ENCODE results near the gene ZNF57. TPM values are rescaled to one million over a fixed set of nuclear protein-coding genes. Genes with fewer than 3 reads are reported as not detected.
A peak's percentile ranks its signal among the peaks of the same experiment; 100 is the strongest.

Gene ZNF57
- total and polyA plus RNA-seq, 2 of the 13 experiments (the other 11 are each of a cell fraction or from before 2014, with no cell fraction given): 6.6 to 17.5 TPM

GRCh38 chr19:2867025-2867991 is 33.4 kb upstream of the ZNF57 start, which contains the start of gene ZNF556 (continued):
- no peak for TF ChIP-seq RORA (CRISPR knock-in tag; IDR thresholded peaks at IDR 0.05)
- no peak for TF ChIP-seq RELA (CRISPR knock-in tag; IDR thresholded peaks at IDR 0.05)
- TF ChIP-seq ZNF879 (CRISPR knock-in tag; IDR thresholded peaks at IDR 0.05): no peak
- TF ChIP-seq RXRA (CRISPR knock-in tag; IDR thresholded peaks at IDR 0.05): peak; percentile 67
- peak; percentile 64; the same call in 1 of the 2 replicates for TF ChIP-seq NRL (CRISPR knock-in tag; IDR thresholded peaks at IDR 0.05; ENCODE audit: borderline replicate concordance)
- no peak for TF ChIP-seq PREB (CRISPR knock-in tag; IDR thresholded peaks at IDR 0.05)
- TF ChIP-seq GATAD2A (CRISPR knock-in tag; IDR thresholded peaks at IDR 0.05): no peak; the same call in none of the 2 replicates
- TF ChIP-seq ZBTB2 (CRISPR knock-in tag; IDR thresholded peaks at IDR 0.05; ENCODE audit: low read depth): no peak
- TF ChIP-seq SMAD1 (CRISPR knock-in tag; IDR thresholded peaks at IDR 0.05; ENCODE audit: borderline replicate concordance, low read depth): peak; percentile 81; the same call in 1 of the 2 replicates
- TF ChIP-seq KLF11 (CRISPR knock-in tag; IDR thresholded peaks at IDR 0.05): peak; percentile 82
- no peak for TF ChIP-seq U2AF2 (IDR thresholded peaks at IDR 0.05; ENCODE audit: low read depth, low read length)
- no peak for TF ChIP-seq TEF (CRISPR knock-in tag; IDR thresholded peaks at IDR 0.05)
- 0 out of 2 replicates have a peak, but pooled peaks have one; percentile 48 for TF ChIP-seq ZNF121 (CRISPR knock-in tag; IDR thresholded peaks at IDR 0.05)
- peak; percentile 69 for TF ChIP-seq ZNF574 (CRISPR knock-in tag; IDR thresholded peaks at IDR 0.05)
- no peak for TF ChIP-seq THAP7 (CRISPR knock-in tag; IDR thresholded peaks at IDR 0.05)
- peak; percentile 83 for TF ChIP-seq MXD4 (CRISPR knock-in tag; IDR thresholded peaks at IDR 0.05)
- peak; percentile 61; the same call in 1 of the 2 replicates for TF ChIP-seq ZNF704 (CRISPR knock-in tag; IDR thresholded peaks at IDR 0.05; ENCODE audit: borderline replicate concordance)
- peak; percentile 40 for TF ChIP-seq FOSL2 (CRISPR knock-in tag; IDR thresholded peaks at IDR 0.05)
- TF ChIP-seq GZF1 (CRISPR knock-in tag; IDR thresholded peaks at IDR 0.05): no peak
- TF ChIP-seq ZNF367 (CRISPR knock-in tag; IDR thresholded peaks at IDR 0.05; ENCODE audit: borderline replicate concordance): no peak
- peak; percentile 81 for TF ChIP-seq KLF6 (CRISPR knock-in tag; IDR thresholded peaks at IDR 0.05)
- TF ChIP-seq U2AF1 (optimal IDR thresholded peaks at IDR 0.05; ENCODE audit: low read depth, low read length): no peak
